IPS-20b (cell line): ENCODE measurements around the gene CPVL.
A peak's percentile ranks its signal among the peaks of the same experiment; 100 is the strongest.

Source experiments
- H3K27ac ChIP-seq: one replicate; pipeline ENCODE4 v1.5.1; 2013; ENCODE audit warnings: low read length
- H3K27me3 ChIP-seq: 2 replicates; pipeline ENCODE4 v1.6.1; 2013; ENCODE audit warnings: mild to moderate bottlenecking, low read length, inconsistent platforms; ENCODE audit not compliant: insufficient read depth
- H3K36me3 ChIP-seq: 2 replicates; pipeline ENCODE4 v1.6.1; 2013; ENCODE audit warnings: low read depth, mild to moderate bottlenecking, inconsistent platforms, low read length, moderate library complexity; ENCODE audit not compliant: insufficient read depth
- H3K4me1 ChIP-seq: 2 replicates; pipeline ENCODE4 v1.6.1; 2013; ENCODE audit warnings: mild to moderate bottlenecking, control low read depth, inconsistent platforms, low read length, moderate library complexity; ENCODE audit not compliant: insufficient read depth
- H3K4me3 ChIP-seq: 2 replicates; pipeline ENCODE4 v1.5.1; 2013; ENCODE audit warnings: mild to moderate bottlenecking, low read length, inconsistent platforms
- H3K9ac ChIP-seq: 2 replicates; pipeline ENCODE4 v1.6.1; 2013; ENCODE audit warnings: low read depth, mild to moderate bottlenecking, inconsistent platforms, low read length, moderate library complexity
- H3K9me3 ChIP-seq: 2 replicates; pipeline ENCODE4 v1.6.1; 2013; ENCODE audit warnings: mild to moderate bottlenecking, low read depth, low read length, inconsistent platforms; ENCODE audit not compliant: insufficient read depth

Gene CPVL

GRCh38 chr7:28979776-28980175 lies 166.6 kb downstream of the CPVL start:
- H3K36me3 ChIP-seq, result no peaks in the 10 kb centered on the region
- H3K27me3 ChIP-seq, result no peaks in the 10 kb centered on the region
- no peak overlapping the region for H3K4me3 ChIP-seq
- H3K4me1 ChIP-seq, result peaks cover 24% of the 10 kb centered on the region
- H3K27ac ChIP-seq, result no peak overlapping the region
- no peaks in the 10 kb centered on the region for H3K9me3 ChIP-seq
- H3K9ac ChIP-seq, result no peak overlapping the region

GRCh38 chr7:28977881-28978280 lies 168.5 kb downstream of the CPVL start:
- Histone ChIP-seq H3K4me3 (no peak overlapping the region), H3K27ac (no peak overlapping the region), H3K9me3 (peaks cover 2% of the 10 kb centered on the region; the same call in 1 of the 2 replicates), H3K9ac (no peak overlapping the region), H3K27me3 (no peaks in the 10 kb centered on the region), H3K36me3 (no peaks in the 10 kb centered on the region), H3K4me1 (peaks cover 16% of the 10 kb centered on the region)

GRCh38 chr7:28976022-28976421 lies 170.3 kb downstream of the CPVL start:
- H3K27ac ChIP-seq, result no peak overlapping the region
- peaks cover 13% of the 10 kb centered on the region for H3K4me1 ChIP-seq
- H3K4me3 ChIP-seq, result no peak overlapping the region
- H3K27me3 ChIP-seq, result no peaks in the 10 kb centered on the region
- no peak overlapping the region for H3K9ac ChIP-seq
- H3K9me3 ChIP-seq, result peaks cover 6% of the 10 kb centered on the region; the same call in 1 of the 2 replicates
- H3K36me3 ChIP-seq, result no peaks in the 10 kb centered on the region

GRCh38 chr7:28973591-28973990 lies 172.7 kb downstream of the CPVL start:
- Histone ChIP-seq H3K4me1 (no peaks in the 10 kb centered on the region), H3K27me3 (no peaks in the 10 kb centered on the region), H3K36me3 (no peaks in the 10 kb centered on the region), H3K9me3 (peaks cover 6% of the 10 kb centered on the region), H3K4me3 (no peak overlapping the region), H3K27ac (no peak overlapping the region), H3K9ac (no peak overlapping the region)

GRCh38 chr7:28964056-28964455 lies 182.3 kb downstream of the CPVL start:
- H3K4me1 ChIP-seq, result peaks cover 11% of the 10 kb centered on the region; the same call in 1 of the 2 replicates

GRCh38 chr7:28961972-28962371 lies 184.4 kb downstream of the CPVL start:
- Histone ChIP-seq H3K4me3 (no peak overlapping the region), H3K9me3 (no peaks in the 10 kb centered on the region), H3K9ac (no peak overlapping the region), H3K36me3 (no peaks in the 10 kb centered on the region), H3K27ac (no peak overlapping the region), H3K27me3 (peaks cover 36% of the 10 kb centered on the region), H3K4me1 (peaks cover 13% of the 10 kb centered on the region; the same call in 1 of the 2 replicates)

More at GRCh38 chr7:28964056-28964455, 182.3 kb downstream of the CPVL start:
- H3K9ac ChIP-seq, result no peak overlapping the region
- peaks cover 15% of the 10 kb centered on the region for H3K27me3 ChIP-seq
- H3K9me3 ChIP-seq, result no peaks in the 10 kb centered on the region
- no peak overlapping the region for H3K4me3 ChIP-seq
- H3K27ac ChIP-seq, result no peak overlapping the region
- H3K36me3 ChIP-seq, result no peaks in the 10 kb centered on the region

GRCh38 chr7:28960071-28960840 lies 186.1 kb downstream of the CPVL start:
- Histone ChIP-seq H3K4me3 (no peak overlapping the region), H3K4me1 (peaks cover 14% of the 10 kb centered on the region; the same call in 1 of the 2 replicates), H3K9ac (no peak overlapping the region), H3K27me3 (peaks cover 53% of the 10 kb centered on the region), H3K9me3 (no peaks in the 10 kb centered on the region), H3K36me3 (no peaks in the 10 kb centered on the region), H3K27ac (no peak overlapping the region)

GRCh38 chr7:28958980-28959347 lies 187.4 kb downstream of the CPVL start:
- Histone ChIP-seq H3K4me3 (peak overlapping the region; percentile 66), H3K27me3 (peaks cover 55% of the 10 kb centered on the region)

GRCh38 chr7:28958235-28958979 lies 187.9 kb downstream of the CPVL start, which contains the start of gene TRIL:
Gene TRIL, minus strand, starts transcription at chr7:28958330. Its CDS starts 284 bp downstream, at chr7:28958046.
- Histone ChIP-seq H3K4me1 (peaks cover 21% of the 10 kb centered on the region; the same call in 1 of the 2 replicates), H3K4me3 (peak within 1 kb of the TSS; percentile 66), H3K36me3 (no peaks in the 10 kb centered on the region), H3K9ac (peak within 1 kb of the TSS; percentile 44; the same call in 1 of the 2 replicates), H3K27ac (no peak within 1 kb of the TSS), H3K27me3 (peaks cover 55% of the 10 kb centered on the region), H3K9me3 (no peaks in the 10 kb centered on the region)

More at GRCh38 chr7:28958980-28959347, 187.4 kb downstream of the CPVL start:
- H3K27ac ChIP-seq, result no peak overlapping the region
- peak overlapping the region; percentile 44; the same call in 1 of the 2 replicates for H3K9ac ChIP-seq
- no peaks in the 10 kb centered on the region for H3K36me3 ChIP-seq
- H3K4me1 ChIP-seq, result peaks cover 21% of the 10 kb centered on the region; the same call in 1 of the 2 replicates
- no peaks in the 10 kb centered on the region for H3K9me3 ChIP-seq

GRCh38 chr7:28957751-28958234 lies 188.5 kb downstream of the CPVL start:
- Histone ChIP-seq H3K27ac (no peak overlapping the region), H3K27me3 (peaks cover 55% of the 10 kb centered on the region), H3K9me3 (no peaks in the 10 kb centered on the region), H3K36me3 (no peaks in the 10 kb centered on the region), H3K9ac (peak overlapping the region; percentile 44; the same call in 1 of the 2 replicates), H3K4me3 (peak overlapping the region; percentile 66; the same call in 1 of the 2 replicates), H3K4me1 (peaks cover 21% of the 10 kb centered on the region; the same call in 1 of the 2 replicates)

GRCh38 chr7:28957064-28957750 lies 189.1 kb downstream of the CPVL start:
- Histone ChIP-seq H3K4me3 (peak overlapping the region; percentile 66; the same call in 1 of the 2 replicates), H3K9me3 (no peaks in the 10 kb centered on the region), H3K27ac (no peak overlapping the region), H3K36me3 (no peaks in the 10 kb centered on the region), H3K9ac (peak overlapping the region; percentile 44; the same call in 1 of the 2 replicates), H3K4me1 (peaks cover 18% of the 10 kb centered on the region; the same call in 1 of the 2 replicates), H3K27me3 (peaks cover 55% of the 10 kb centered on the region)
